ENCODE data around the gene KRTAP16-1. TPM values are rescaled to one million over a fixed set of nuclear protein-coding genes. Genes with fewer than 3 reads are reported as not detected.
"Not testable (repeated sequence)": the region's sequence is repeated elsewhere in the genome, so short reads cannot be mapped to it uniquely, and the experiment has no call there.

KRTAP16-1 gene
- total RNA-seq, 1 experiment from 2014 or later, result not detected

- no TSS peak for BruUV-seq (replicated peaks)
- TF ChIP-seq, protein P1, sequence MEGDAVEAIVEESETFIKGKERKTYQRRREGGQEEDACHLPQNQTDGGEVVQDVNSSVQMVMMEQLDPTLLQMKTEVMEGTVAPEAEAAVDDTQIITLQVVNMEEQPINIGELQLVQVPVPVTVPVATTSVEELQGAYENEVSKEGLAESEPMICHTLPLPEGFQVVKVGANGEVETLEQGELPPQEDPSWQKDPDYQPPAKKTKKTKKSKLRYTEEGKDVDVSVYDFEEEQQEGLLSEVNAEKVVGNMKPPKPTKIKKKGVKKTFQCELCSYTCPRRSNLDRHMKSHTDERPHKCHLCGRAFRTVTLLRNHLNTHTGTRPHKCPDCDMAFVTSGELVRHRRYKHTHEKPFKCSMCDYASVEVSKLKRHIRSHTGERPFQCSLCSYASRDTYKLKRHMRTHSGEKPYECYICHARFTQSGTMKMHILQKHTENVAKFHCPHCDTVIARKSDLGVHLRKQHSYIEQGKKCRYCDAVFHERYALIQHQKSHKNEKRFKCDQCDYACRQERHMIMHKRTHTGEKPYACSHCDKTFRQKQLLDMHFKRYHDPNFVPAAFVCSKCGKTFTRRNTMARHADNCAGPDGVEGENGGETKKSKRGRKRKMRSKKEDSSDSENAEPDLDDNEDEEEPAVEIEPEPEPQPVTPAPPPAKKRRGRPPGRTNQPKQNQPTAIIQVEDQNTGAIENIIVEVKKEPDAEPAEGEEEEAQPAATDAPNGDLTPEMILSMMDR (IDR thresholded peaks at IDR 0.05; ENCODE audit: unreplicated experiment), result no peak
- ChIA-PET CTCF (interaction anchor here (0.5 to 1.6 kb wide), 9 partner anchors 14 to 803 kb away, joined by 3 to 4 read pairs (median 3); no protein-coding TSS in a partner anchor), POLR2A (interaction anchor here (0.6 to 1.1 kb wide), 5 partner anchors 9 to 341 kb away, joined by 3 to 4 read pairs (median 3); no protein-coding TSS in a partner anchor)
- H3K27ac Mint-ChIP-seq (ENCODE audit: low read depth, unreplicated experiment), result no peak overlapping the region
- intact Hi-C loops (cut with micrococcal nuclease), result no loop called here
- peaks cover 19% of the 10 kb centered on the region for H3K27me3 Mint-ChIP-seq (ENCODE audit: insufficient read depth, unreplicated experiment)
- peak; percentile 1 for DNase-seq (ENCODE audit: unreplicated experiment)
- H3K36me3 Mint-ChIP-seq (ENCODE audit: insufficient read depth, unreplicated experiment), result no peaks in the 10 kb centered on the region
- H3K4me3 Mint-ChIP-seq (ENCODE audit: unreplicated experiment), result no peak overlapping the region
- H3K9me3 Mint-ChIP-seq (ENCODE audit: unreplicated experiment), result no peaks in the 10 kb centered on the region
- no peaks in the 10 kb centered on the region for H3K4me1 Mint-ChIP-seq (ENCODE audit: insufficient read depth, unreplicated experiment)
Measured at GRCh38 chr17:41347869-41348760, 39.0 kb upstream of the KRTAP16-1 start.

DNA sequence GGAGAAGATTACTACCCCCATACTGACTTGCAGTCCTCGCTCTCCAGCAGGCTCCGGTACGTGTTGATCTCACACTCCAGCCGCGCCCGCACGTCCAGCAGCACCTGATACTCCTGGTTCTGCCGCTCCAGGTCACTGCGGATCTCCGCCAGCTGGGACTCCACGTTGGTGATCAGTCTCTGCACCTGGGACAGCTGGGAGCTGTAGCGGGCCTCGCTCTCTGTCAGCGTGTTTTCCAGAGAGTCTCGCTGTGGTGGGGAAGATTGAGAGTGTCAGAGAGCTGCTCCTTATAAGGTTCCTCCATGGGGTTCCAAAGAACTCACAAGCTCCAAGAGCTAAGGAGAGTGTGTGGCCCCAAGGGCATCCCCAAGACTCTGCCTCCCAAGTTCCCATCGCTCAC is 37.3 kb upstream of the KRTAP16-1 start:
- H3K4me3 Mint-ChIP-seq (ENCODE audit: unreplicated experiment); H3K36me3 Mint-ChIP-seq (ENCODE audit: insufficient read depth, unreplicated experiment); BruUV-seq (replicated peaks); H3K4me1 Mint-ChIP-seq (ENCODE audit: insufficient read depth, unreplicated experiment); H3K9me3 Mint-ChIP-seq (ENCODE audit: unreplicated experiment); H3K27me3 Mint-ChIP-seq (ENCODE audit: insufficient read depth, unreplicated experiment); intact Hi-C loops (cut with micrococcal nuclease); DNase-seq (ENCODE audit: unreplicated experiment); H3K27ac Mint-ChIP-seq (ENCODE audit: low read depth, unreplicated experiment): not testable (repeated sequence)
- ChIA-PET CTCF (interaction anchor here (0.5 kb wide), 1 partner anchor 14 kb away, joined by 4 read pairs; no protein-coding TSS in a partner anchor), POLR2A (interaction anchor here (1.6 kb wide), 1 partner anchor 11 kb away, joined by 3 read pairs; no protein-coding TSS in a partner anchor)

GRCh38 chr17:41345992-41346391 is 36.9 kb upstream of the KRTAP16-1 start:
- TF ChIP-seq, protein P1 (IDR thresholded peaks at IDR 0.05; ENCODE audit: unreplicated experiment), result no peak
- Mint-ChIP-seq H3K4me3 (ENCODE audit: unreplicated experiment) (no peak overlapping the region), H3K4me1 (ENCODE audit: insufficient read depth, unreplicated experiment) (no peaks in the 10 kb centered on the region), H3K27ac (ENCODE audit: low read depth, unreplicated experiment) (no peak overlapping the region), H3K36me3 (ENCODE audit: insufficient read depth, unreplicated experiment) (no peaks in the 10 kb centered on the region), H3K27me3 (ENCODE audit: insufficient read depth, unreplicated experiment) (no peaks in the 10 kb centered on the region), H3K9me3 (ENCODE audit: unreplicated experiment) (no peaks in the 10 kb centered on the region)
- no peak for DNase-seq (ENCODE audit: unreplicated experiment)
- CTCF ChIA-PET, result interaction anchor here (0.5 to 0.6 kb wide), 2 partner anchors 14 to 185 kb away, joined by 3 to 4 read pairs; partner anchors contain the start of gene KRTAP4-4
- POLR2A ChIA-PET, result interaction anchor here (1.6 kb wide), 1 partner anchor 11 kb away, joined by 3 read pairs; no protein-coding TSS in a partner anchor
- BruUV-seq (replicated peaks), result no TSS peak
- intact Hi-C loops (cut with micrococcal nuclease), result no loop called here

GRCh38 chr17:41343029-41343428 is 33.9 kb upstream of the KRTAP16-1 start:
- no peak overlapping the region for H3K27ac Mint-ChIP-seq (ENCODE audit: low read depth, unreplicated experiment)
- POLR2A ChIA-PET, result no interaction called here
- CTCF ChIA-PET, result interaction anchor here (0.6 to 1.5 kb wide), 3 partner anchors 20 to 321 kb away, joined by 3 to 5 read pairs (median 4); no protein-coding TSS in a partner anchor
- no TSS peak for BruUV-seq (replicated peaks)
- intact Hi-C loops (cut with micrococcal nuclease), result no loop called here
- no peak for DNase-seq (ENCODE audit: unreplicated experiment)
- no peaks in the 10 kb centered on the region for H3K27me3 Mint-ChIP-seq (ENCODE audit: insufficient read depth, unreplicated experiment)
- H3K4me3 Mint-ChIP-seq (ENCODE audit: unreplicated experiment), result no peak overlapping the region
- H3K36me3 Mint-ChIP-seq (ENCODE audit: insufficient read depth, unreplicated experiment), result no peaks in the 10 kb centered on the region
- TF ChIP-seq, protein P1 (IDR thresholded peaks at IDR 0.05; ENCODE audit: unreplicated experiment), result no peak
- H3K4me1 Mint-ChIP-seq (ENCODE audit: insufficient read depth, unreplicated experiment), result peaks cover 11% of the 10 kb centered on the region
- no peaks in the 10 kb centered on the region for H3K9me3 Mint-ChIP-seq (ENCODE audit: unreplicated experiment)
